ENCODE data around the gene P3H2.

Gene P3H2

DNA sequence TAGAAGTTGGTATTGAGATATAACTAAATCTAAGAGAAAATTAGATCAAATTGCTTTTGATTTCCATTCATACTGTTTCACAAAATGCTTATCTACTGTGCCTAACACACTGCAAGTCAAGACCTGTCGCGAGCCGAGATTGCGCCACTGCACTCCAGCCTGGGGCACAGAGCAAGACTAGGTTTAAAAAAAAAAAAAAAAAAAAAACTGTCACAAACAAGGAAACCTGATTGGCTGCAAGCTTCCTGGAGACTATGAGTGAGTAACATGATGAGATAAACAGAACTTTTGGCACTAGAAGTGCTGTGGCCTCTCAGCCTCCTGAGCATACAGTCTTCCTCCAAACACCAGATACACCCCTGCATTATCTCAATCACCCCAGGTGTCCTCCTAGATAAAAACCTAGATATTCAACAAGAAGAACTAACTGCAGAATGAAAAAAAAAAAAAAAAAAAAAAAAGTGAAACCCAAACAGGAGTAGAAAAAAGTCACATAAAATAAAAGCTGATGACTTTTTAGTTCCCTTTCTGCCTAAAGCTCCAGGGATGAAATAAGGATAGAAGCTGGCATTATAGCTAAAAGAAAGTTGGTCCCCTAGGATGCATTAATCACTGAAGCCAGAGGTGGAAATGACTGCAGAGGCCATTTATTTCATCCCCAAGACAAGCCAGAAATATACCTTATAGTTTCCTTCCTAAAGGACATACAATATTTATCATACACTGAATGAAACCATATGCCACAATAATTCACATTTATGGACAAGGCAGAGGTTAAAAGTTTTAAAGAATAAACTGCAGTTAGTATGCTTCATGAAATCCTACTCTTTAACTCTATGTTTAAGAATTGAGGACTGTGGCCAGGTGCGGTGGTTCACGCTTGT is 82.4 kb downstream of the P3H2 start:
- CTCF ChIA-PET, result interaction anchor here (0.6 to 0.7 kb wide), 4 partner anchors 25 to 265 kb away, joined by 3 to 5 read pairs (median 4); no protein-coding TSS in a partner anchor
- H3K27ac ChIP-seq (ENCODE audit: extremely low read depth, low read depth, low read length), result no peak overlapping the region
- POLR2A ChIA-PET, result interaction anchor here (0.7 kb wide), 2 partner anchors 715 to 877 kb away, joined by 3 to 6 read pairs; no protein-coding TSS in a partner anchor
- TF ChIP-seq ZNF623 (tag by site-specific recombination; IDR thresholded peaks at IDR 0.05) (no peak), ZBTB17 (tag by site-specific recombination; IDR thresholded peaks at IDR 0.05) (peak; percentile 98), ZNF112 (tag by site-specific recombination; IDR thresholded peaks at IDR 0.05) (no peak), PRDM1 (tag by site-specific recombination; IDR thresholded peaks at IDR 0.05) (peak; percentile 83), ZNF394 (tag by site-specific recombination; IDR thresholded peaks at IDR 0.05; ENCODE audit: borderline replicate concordance) (no peak), ZNF596 (tag by site-specific recombination; IDR thresholded peaks at IDR 0.05) (no peak), YY1 (tag by site-specific recombination; IDR thresholded peaks at IDR 0.05) (no peak), ZNF843 (tag by site-specific recombination; IDR thresholded peaks at IDR 0.05) (peak; percentile 48; the same call in 1 of the 2 replicates), ZNF146 (tag by site-specific recombination; IDR thresholded peaks at IDR 0.05) (no peak), ZNF645 (tag by site-specific recombination; IDR thresholded peaks at IDR 0.05) (no peak), FEZF1 (tag by site-specific recombination; IDR thresholded peaks at IDR 0.05) (peak; percentile 27; the same call in 1 of the 2 replicates), IKZF3 (tag by site-specific recombination; IDR thresholded peaks at IDR 0.05) (0 out of 2 replicates have a peak, but pooled peaks have one; percentile 35), ZNF311 (tag by site-specific recombination; IDR thresholded peaks at IDR 0.05; ENCODE audit: borderline replicate concordance) (no peak), ZNF292 (tag by site-specific recombination; IDR thresholded peaks at IDR 0.05; ENCODE audit: borderline replicate concordance, low read depth) (no peak), ZNF701 (tag by site-specific recombination; IDR thresholded peaks at IDR 0.05) (no peak), EGR2 (tag by site-specific recombination; IDR thresholded peaks at IDR 0.05; ENCODE audit: low read depth) (no peak), ZNF2 (tag by site-specific recombination; IDR thresholded peaks at IDR 0.05) (0 out of 2 replicates have a peak, but pooled peaks have one; percentile 35), OSR2 (tag by site-specific recombination; IDR thresholded peaks at IDR 0.05) (no peak), ZNF610 (tag by site-specific recombination; IDR thresholded peaks at IDR 0.05; ENCODE audit: borderline replicate concordance) (0 out of 2 replicates have a peak, but pooled peaks have one; percentile 35), ZNF473 (tag by site-specific recombination; IDR thresholded peaks at IDR 0.05) (no peak), ZNF138 (tag by site-specific recombination; IDR thresholded peaks at IDR 0.05; ENCODE audit: borderline replicate concordance) (no peak), SALL2 (tag by site-specific recombination; IDR thresholded peaks at IDR 0.05; ENCODE audit: borderline replicate concordance) (no peak)
- TF ChIP-seq, protein P1, sequence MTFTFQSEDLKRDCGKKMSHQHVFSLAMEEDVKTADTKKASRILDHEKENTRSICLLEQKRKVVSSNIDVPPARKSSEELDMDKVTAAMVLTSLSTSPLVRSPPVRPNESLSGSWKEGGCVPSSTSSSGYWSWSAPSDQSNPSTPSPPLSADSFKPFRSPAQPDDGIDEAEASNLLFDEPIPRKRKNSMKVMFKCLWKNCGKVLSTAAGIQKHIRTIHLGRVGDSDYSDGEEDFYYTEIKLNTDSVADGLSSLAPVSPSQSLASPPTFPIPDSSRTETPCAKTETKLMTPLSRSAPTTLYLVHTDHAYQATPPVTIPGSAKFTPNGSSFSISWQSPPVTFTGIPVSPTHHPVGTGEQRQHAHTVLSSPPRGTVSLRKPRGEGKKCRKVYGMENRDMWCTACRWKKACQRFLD (tag by site-specific recombination; IDR thresholded peaks at IDR 0.05), result no peak
- TF ChIP-seq, protein P2, sequence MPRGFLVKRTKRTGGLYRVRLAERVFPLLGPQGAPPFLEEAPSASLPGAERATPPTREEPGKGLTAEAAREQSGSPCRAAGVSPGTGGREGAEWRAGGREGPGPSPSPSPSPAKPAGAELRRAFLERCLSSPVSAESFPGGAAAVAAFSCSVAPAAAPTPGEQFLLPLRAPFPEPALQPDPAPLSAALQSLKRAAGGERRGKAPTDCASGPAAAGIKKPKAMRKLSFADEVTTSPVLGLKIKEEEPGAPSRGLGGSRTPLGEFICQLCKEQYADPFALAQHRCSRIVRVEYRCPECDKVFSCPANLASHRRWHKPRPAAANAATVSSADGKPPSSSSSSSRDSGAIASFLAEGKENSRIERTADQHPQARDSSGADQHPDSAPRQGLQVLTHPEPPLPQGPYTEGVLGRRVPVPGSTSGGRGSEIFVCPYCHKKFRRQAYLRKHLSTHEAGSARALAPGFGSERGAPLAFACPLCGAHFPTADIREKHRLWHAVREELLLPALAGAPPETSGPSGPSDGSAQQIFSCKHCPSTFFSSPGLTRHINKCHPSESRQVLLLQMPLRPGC (tag by site-specific recombination; IDR thresholded peaks at IDR 0.05), result no peak
- TF ChIP-seq, protein P3, sequence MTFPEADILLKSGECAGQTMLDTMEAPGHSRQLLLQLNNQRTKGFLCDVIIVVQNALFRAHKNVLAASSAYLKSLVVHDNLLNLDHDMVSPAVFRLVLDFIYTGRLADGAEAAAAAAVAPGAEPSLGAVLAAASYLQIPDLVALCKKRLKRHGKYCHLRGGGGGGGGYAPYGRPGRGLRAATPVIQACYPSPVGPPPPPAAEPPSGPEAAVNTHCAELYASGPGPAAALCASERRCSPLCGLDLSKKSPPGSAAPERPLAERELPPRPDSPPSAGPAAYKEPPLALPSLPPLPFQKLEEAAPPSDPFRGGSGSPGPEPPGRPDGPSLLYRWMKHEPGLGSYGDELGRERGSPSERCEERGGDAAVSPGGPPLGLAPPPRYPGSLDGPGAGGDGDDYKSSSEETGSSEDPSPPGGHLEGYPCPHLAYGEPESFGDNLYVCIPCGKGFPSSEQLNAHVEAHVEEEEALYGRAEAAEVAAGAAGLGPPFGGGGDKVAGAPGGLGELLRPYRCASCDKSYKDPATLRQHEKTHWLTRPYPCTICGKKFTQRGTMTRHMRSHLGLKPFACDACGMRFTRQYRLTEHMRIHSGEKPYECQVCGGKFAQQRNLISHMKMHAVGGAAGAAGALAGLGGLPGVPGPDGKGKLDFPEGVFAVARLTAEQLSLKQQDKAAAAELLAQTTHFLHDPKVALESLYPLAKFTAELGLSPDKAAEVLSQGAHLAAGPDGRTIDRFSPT (tag by site-specific recombination; IDR thresholded peaks at IDR 0.05), result peak; percentile 74; the same call in 1 of the 2 replicates
- TF ChIP-seq, protein P4, sequence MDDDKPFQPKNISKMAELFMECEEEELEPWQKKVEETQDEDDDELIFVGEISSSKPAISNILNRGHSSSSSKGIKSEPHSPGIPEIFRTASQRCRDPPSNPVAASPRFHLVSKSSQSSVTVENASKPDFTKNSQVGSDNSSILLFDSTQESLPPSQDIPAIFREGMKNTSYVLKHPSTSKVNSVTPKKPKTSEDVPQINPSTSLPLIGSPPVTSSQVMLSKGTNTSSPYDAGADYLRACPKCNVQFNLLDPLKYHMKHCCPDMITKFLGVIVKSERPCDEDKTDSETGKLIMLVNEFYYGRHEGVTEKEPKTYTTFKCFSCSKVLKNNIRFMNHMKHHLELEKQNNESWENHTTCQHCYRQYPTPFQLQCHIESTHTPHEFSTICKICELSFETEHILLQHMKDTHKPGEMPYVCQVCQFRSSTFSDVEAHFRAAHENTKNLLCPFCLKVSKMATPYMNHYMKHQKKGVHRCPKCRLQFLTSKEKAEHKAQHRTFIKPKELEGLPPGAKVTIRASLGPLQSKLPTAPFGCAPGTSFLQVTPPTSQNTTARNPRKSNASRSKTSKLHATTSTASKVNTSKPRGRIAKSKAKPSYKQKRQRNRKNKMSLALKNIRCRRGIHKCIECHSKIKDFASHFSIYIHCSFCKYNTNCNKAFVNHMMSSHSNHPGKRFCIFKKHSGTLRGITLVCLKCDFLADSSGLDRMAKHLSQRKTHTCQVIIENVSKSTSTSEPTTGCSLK (tag by site-specific recombination; IDR thresholded peaks at IDR 0.05), result no peak
- TF ChIP-seq, protein P5, sequence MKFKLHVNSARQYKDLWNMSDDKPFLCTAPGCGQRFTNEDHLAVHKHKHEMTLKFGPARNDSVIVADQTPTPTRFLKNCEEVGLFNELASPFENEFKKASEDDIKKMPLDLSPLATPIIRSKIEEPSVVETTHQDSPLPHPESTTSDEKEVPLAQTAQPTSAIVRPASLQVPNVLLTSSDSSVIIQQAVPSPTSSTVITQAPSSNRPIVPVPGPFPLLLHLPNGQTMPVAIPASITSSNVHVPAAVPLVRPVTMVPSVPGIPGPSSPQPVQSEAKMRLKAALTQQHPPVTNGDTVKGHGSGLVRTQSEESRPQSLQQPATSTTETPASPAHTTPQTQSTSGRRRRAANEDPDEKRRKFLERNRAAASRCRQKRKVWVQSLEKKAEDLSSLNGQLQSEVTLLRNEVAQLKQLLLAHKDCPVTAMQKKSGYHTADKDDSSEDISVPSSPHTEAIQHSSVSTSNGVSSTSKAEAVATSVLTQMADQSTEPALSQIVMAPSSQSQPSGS (tag by site-specific recombination; IDR thresholded peaks at IDR 0.05; ENCODE audit: low read depth), result 0 out of 2 replicates have a peak, but pooled peaks have one; percentile 12

More for the DNA sequence above, 82.4 kb downstream of the P3H2 start:
- Histone ChIP-seq H3K4me3 (ENCODE audit: low read depth, low read length) (no peak overlapping the region), H3K9me3 (ENCODE audit: control insufficient read depth, insufficient read depth, low read depth, low read length) (no peaks in the 10 kb centered on the region), H3K4me1 (ENCODE audit: control insufficient read depth, insufficient read depth, low read length) (peaks cover 8% of the 10 kb centered on the region), H3K36me3 (ENCODE audit: control insufficient read depth in 2 of 2, insufficient read depth in 1 of 2, low read length in 2 of 2) (no peaks in the 10 kb centered on the region)
